GM23338 (cell line): ENCODE data around the gene ESPN.

Source experiments
- EZH2 ChIP-seq: fragments of 200-600 bp; sonication (generic); IDR thresholded peaks from one replicate; pipeline ENCODE4 v1.8.0; 2017; ENCODE audit warnings: antibody characterized with exemption, mild to moderate bottlenecking, low read depth; ENCODE audit not compliant: unreplicated experiment
- EZH2phosphoT487 ChIP-seq: fragments of 200-600 bp; sonication (generic); IDR thresholded peaks from one replicate; pipeline ENCODE4 v1.8.1; 2018; ENCODE audit warnings: antibody characterized with exemption; ENCODE audit not compliant: unreplicated experiment
- TF ChIP-seq, protein P1 (sequence below), 2 experiments: fragments of 200-600 bp in 1 of 2; sonication (generic) in 1 of 2; conservative IDR thresholded peaks; 2 replicates each; pipeline versions ENCODE4 v1.5.1 to v1.6.1; 2016 to 2017; ENCODE audit warnings: antibody characterized with exemption in 2 of 2, low read depth in 2 of 2, mild to moderate bottlenecking in 2 of 2, moderate library complexity in 1 of 2

GRCh38 chr1:6474815-6475282 is 50.3 kb downstream of the ESPN start:
- TF ChIP-seq, protein P1, sequence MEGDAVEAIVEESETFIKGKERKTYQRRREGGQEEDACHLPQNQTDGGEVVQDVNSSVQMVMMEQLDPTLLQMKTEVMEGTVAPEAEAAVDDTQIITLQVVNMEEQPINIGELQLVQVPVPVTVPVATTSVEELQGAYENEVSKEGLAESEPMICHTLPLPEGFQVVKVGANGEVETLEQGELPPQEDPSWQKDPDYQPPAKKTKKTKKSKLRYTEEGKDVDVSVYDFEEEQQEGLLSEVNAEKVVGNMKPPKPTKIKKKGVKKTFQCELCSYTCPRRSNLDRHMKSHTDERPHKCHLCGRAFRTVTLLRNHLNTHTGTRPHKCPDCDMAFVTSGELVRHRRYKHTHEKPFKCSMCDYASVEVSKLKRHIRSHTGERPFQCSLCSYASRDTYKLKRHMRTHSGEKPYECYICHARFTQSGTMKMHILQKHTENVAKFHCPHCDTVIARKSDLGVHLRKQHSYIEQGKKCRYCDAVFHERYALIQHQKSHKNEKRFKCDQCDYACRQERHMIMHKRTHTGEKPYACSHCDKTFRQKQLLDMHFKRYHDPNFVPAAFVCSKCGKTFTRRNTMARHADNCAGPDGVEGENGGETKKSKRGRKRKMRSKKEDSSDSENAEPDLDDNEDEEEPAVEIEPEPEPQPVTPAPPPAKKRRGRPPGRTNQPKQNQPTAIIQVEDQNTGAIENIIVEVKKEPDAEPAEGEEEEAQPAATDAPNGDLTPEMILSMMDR (conservative IDR thresholded peaks at IDR 0.05; ENCODE audit: low read depth in 2 of 2), result no peak
- TF ChIP-seq EZH2phosphoT487 (no peak), EZH2 (no peak)
